Dendritic cell treated with granulocyte-macrophage colony-stimulating factor and Interleukin-4, amounts not matched to agents 40 ng/mL and 50 ng/mL, for 4 days (primary cell): Measurements from ENCODE around the gene DSCAML1.

ENCODE experiments used
- H3K27ac Mint-ChIP-seq: one replicate; pipeline ENCODE4 v1.8.0; 2022; ENCODE audit warnings: mild to moderate bottlenecking, mixed read lengths
- H3K27me3 Mint-ChIP-seq: one replicate; pipeline ENCODE4 v1.8.0; 2022; ENCODE audit warnings: mild to moderate bottlenecking, mixed read lengths
- H3K36me3 Mint-ChIP-seq: one replicate; pipeline ENCODE4 v1.8.0; 2022; ENCODE audit warnings: low read depth, mixed read lengths
- H3K4me1 Mint-ChIP-seq: one replicate; pipeline ENCODE4 v1.8.0; 2022; ENCODE audit warnings: low read depth, mixed read lengths
- H3K4me3 Mint-ChIP-seq: one replicate; pipeline ENCODE4 v1.8.0; 2022; ENCODE audit warnings: mild to moderate bottlenecking, moderate library complexity, mixed read lengths
- H3K9me3 Mint-ChIP-seq: one replicate; pipeline ENCODE4 v1.8.0; 2022; ENCODE audit warnings: mixed read lengths
- intact Hi-C: fragments of 100-400 bp; cut with micrococcal nuclease; formaldehyde crosslinking; loops from one replicate; pipeline ENCODE4 v1.15.0; 2022

The DSCAML1 gene, protein sequence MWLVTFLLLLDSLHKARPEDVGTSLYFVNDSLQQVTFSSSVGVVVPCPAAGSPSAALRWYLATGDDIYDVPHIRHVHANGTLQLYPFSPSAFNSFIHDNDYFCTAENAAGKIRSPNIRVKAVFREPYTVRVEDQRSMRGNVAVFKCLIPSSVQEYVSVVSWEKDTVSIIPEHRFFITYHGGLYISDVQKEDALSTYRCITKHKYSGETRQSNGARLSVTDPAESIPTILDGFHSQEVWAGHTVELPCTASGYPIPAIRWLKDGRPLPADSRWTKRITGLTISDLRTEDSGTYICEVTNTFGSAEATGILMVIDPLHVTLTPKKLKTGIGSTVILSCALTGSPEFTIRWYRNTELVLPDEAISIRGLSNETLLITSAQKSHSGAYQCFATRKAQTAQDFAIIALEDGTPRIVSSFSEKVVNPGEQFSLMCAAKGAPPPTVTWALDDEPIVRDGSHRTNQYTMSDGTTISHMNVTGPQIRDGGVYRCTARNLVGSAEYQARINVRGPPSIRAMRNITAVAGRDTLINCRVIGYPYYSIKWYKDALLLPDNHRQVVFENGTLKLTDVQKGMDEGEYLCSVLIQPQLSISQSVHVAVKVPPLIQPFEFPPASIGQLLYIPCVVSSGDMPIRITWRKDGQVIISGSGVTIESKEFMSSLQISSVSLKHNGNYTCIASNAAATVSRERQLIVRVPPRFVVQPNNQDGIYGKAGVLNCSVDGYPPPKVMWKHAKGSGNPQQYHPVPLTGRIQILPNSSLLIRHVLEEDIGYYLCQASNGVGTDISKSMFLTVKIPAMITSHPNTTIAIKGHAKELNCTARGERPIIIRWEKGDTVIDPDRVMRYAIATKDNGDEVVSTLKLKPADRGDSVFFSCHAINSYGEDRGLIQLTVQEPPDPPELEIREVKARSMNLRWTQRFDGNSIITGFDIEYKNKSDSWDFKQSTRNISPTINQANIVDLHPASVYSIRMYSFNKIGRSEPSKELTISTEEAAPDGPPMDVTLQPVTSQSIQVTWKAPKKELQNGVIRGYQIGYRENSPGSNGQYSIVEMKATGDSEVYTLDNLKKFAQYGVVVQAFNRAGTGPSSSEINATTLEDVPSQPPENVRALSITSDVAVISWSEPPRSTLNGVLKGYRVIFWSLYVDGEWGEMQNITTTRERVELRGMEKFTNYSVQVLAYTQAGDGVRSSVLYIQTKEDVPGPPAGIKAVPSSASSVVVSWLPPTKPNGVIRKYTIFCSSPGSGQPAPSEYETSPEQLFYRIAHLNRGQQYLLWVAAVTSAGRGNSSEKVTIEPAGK (N-terminal part only)

DNA sequence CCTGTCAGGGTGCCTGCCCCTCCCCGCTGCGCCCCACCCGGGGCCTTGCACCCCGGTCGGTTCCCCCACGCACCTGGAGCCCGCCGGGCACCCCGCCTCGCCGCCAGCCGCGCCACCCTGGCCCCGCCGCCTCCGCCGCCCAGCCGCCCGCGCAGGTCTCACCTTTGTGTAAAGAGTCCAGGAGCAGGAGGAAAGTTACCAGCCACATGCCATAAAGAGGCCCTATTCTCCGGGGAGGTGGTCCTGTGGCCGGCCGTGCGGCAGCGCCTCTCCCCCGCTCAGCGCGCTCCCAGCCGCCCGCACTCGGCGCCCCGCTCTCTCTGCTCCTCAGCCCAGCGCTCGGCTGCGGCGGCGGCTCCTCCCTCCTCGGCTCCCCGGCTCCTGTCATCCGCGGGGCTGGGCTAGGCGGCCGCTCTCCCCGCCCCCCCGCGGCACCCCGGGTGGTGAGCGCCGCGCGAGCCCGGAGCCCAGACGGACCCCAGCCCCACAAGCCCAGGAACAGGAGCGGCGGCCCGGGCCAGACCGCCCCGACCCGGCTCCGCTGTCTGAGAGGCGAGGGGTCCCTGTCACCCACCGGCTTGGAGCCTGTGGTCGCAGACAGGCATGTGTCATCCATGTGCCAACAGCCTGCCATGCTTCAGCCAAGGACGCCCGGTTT lies at the start of gene DSCAML1:
Gene DSCAML1, minus strand, starts transcription at position 345 of the 658 bp plus-strand sequence. Its CDS starts 137 bp downstream, at position 208.
- Mint-ChIP-seq H3K4me3 (no peak within 1 kb of the TSS), H3K27me3 (peaks cover 86% of the 10 kb centered on the region), H3K36me3 (no peaks in the 10 kb centered on the region), H3K27ac (no peak within 1 kb of the TSS), H3K4me1 (peaks cover 17% of the 10 kb centered on the region), H3K9me3 (no peaks in the 10 kb centered on the region)
- intact Hi-C loops, result no loop called here

DNA sequence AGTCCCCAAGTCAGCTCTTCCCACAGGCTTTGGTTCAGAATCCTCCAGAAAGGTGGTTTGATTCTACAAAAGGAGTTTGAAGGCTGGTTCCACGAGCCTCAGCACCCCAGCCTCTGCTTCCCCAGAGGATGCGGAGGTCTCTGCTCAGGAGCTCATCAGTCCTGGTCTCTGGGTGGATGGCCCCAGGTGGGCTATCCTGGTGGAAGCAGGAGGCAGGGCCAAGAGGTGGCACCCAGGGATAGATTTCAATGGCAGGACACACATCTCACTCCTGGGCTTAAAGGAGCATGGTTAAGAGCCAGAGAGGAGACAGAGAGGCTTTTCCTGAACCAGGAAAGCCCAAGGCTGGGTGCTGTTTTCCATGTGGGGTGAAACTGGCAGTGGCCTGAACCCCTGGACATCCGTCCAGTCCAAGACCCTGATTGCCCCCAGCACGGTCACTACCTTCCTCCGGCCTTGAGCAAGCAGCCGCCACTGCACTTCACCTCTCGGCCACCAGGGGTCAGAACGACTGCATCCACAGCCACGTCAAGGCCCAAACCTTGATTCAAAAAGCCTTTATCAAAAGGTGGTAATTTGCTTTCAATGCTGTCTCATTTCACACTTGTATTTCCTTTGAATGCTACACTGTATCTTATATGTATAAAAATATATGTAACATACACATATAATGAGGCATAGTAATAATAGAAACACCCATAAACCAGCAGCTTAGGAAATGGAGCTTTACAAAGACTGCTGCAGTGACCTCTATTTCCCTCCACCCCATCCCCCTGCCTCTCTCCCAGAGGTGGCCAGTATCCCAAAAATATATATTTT lies 46.9 kb upstream of the DSCAML1 start:
- no peaks in the 10 kb centered on the region for H3K9me3 Mint-ChIP-seq
- H3K27ac Mint-ChIP-seq, result peak overlapping the region; percentile 27
- H3K4me3 Mint-ChIP-seq, result no peak overlapping the region
- intact Hi-C loops, result loop anchor here (1.0 to 5.0 kb wide), 3 partner anchors 63 to 208 kb away; no protein-coding TSS in a partner anchor
- H3K4me1 Mint-ChIP-seq, result peaks cover 46% of the 10 kb centered on the region
- H3K27me3 Mint-ChIP-seq, result no peaks in the 10 kb centered on the region
- no peaks in the 10 kb centered on the region for H3K36me3 Mint-ChIP-seq

GRCh38 chr11:117842131-117842941 lies 45.3 kb upstream of the DSCAML1 start:
- intact Hi-C loops, result loop anchor here (5.0 kb wide), 1 partner anchor 210 kb away; no protein-coding TSS in a partner anchor
- Mint-ChIP-seq H3K4me1 (peaks cover 55% of the 10 kb centered on the region), H3K27ac (peak overlapping the region; percentile 78), H3K9me3 (no peaks in the 10 kb centered on the region), H3K27me3 (peaks cover 2% of the 10 kb centered on the region), H3K36me3 (no peaks in the 10 kb centered on the region), H3K4me3 (no peak overlapping the region)

DNA sequence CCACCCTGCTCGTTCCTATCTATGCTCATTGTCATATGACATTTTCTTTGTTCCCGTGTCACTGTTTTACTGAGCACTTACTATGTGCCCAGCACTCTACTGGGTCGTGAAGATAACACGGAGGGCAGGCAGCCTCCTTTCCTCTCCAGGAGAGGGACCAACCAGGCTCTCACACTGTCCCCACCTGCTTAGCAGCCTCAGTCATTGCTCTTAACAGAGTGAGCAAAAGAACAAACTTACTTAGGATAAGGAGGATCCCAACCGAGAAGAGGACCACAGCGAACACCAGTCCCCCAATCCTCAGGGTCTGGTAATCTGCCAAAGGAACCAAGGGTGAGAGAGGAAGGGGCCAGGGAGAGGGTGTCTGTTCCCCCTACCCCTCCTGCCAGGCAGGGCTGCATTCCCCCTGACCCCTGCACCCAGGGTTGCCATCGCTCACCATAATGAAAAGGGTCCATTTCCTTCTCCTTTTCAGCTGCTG lies 44.6 kb upstream of the DSCAML1 start:
- peaks cover 2% of the 10 kb centered on the region for H3K27me3 Mint-ChIP-seq
- H3K36me3 Mint-ChIP-seq, result no peaks in the 10 kb centered on the region
- H3K9me3 Mint-ChIP-seq, result no peaks in the 10 kb centered on the region
- peaks cover 62% of the 10 kb centered on the region for H3K4me1 Mint-ChIP-seq
- H3K4me3 Mint-ChIP-seq, result no peak overlapping the region
- intact Hi-C loops, result loop anchor here (5.0 kb wide), 1 partner anchor 211 kb away; no protein-coding TSS in a partner anchor
- peak overlapping the region; percentile 78 for H3K27ac Mint-ChIP-seq

GRCh38 chr11:117840881-117841550 lies 44.0 kb upstream of the DSCAML1 start:
- Mint-ChIP-seq H3K36me3 (no peaks in the 10 kb centered on the region), H3K4me3 (no peak overlapping the region), H3K9me3 (no peaks in the 10 kb centered on the region), H3K27ac (peak overlapping the region; percentile 78), H3K27me3 (peaks cover 2% of the 10 kb centered on the region), H3K4me1 (peaks cover 68% of the 10 kb centered on the region)
- intact Hi-C loops, result loop anchor here (5.0 kb wide), 1 partner anchor 211 kb away; no protein-coding TSS in a partner anchor

- intact Hi-C loops, result loop anchor here (5.0 kb wide), 1 partner anchor 212 kb away; no protein-coding TSS in a partner anchor
- H3K27ac Mint-ChIP-seq, result no peak overlapping the region
- H3K36me3 Mint-ChIP-seq, result no peaks in the 10 kb centered on the region
- no peak overlapping the region for H3K4me3 Mint-ChIP-seq
- peaks cover 2% of the 10 kb centered on the region for H3K27me3 Mint-ChIP-seq
- no peaks in the 10 kb centered on the region for H3K9me3 Mint-ChIP-seq
- peaks cover 75% of the 10 kb centered on the region for H3K4me1 Mint-ChIP-seq
These were observed 43.2 kb upstream of the DSCAML1 start for GRCh38 chr11:117839936-117840813.

- Mint-ChIP-seq H3K9me3 (no peaks in the 10 kb centered on the region), H3K4me1 (peaks cover 81% of the 10 kb centered on the region), H3K36me3 (no peaks in the 10 kb centered on the region), H3K4me3 (no peak overlapping the region), H3K27ac (no peak overlapping the region), H3K27me3 (peaks cover 2% of the 10 kb centered on the region)
- intact Hi-C loops, result no loop called here
These were observed 42.4 kb upstream of the DSCAML1 start for GRCh38 chr11:117839380-117839881.

GRCh38 chr11:117838901-117839300 lies 41.9 kb upstream of the DSCAML1 start:
- Mint-ChIP-seq H3K4me1 (peaks cover 86% of the 10 kb centered on the region), H3K27ac (no peak overlapping the region), H3K36me3 (no peaks in the 10 kb centered on the region), H3K9me3 (no peaks in the 10 kb centered on the region), H3K4me3 (no peak overlapping the region), H3K27me3 (peaks cover 3% of the 10 kb centered on the region)
- intact Hi-C loops, result no loop called here

DNA sequence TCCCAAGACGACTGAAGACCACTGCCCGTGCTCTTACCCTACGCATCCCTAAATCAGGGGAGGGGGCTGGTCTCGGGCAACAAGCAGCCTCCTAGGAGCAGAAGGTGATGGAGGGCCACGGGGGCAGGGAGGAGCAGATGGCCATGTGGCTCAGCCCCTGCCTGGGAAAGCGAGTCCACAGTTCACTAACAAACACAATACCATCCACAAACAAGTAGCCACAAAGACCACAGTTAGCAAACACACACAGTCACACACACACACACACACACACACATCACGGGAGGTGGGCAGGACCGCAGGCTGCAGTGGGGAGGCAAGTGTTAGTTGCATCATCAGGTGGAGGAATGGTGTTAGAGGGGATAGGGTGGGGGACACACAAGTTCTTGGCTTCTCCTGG lies 40.8 kb upstream of the DSCAML1 start:
- peak overlapping the region; percentile 43 for H3K27ac Mint-ChIP-seq
- H3K27me3 Mint-ChIP-seq, result peaks cover 4% of the 10 kb centered on the region
- H3K9me3 Mint-ChIP-seq, result no peaks in the 10 kb centered on the region
- H3K4me3 Mint-ChIP-seq, result no peak overlapping the region
- intact Hi-C loops, result no loop called here
- H3K36me3 Mint-ChIP-seq, result no peaks in the 10 kb centered on the region
- H3K4me1 Mint-ChIP-seq, result peaks cover 89% of the 10 kb centered on the region

GRCh38 chr11:117837070-117837776 lies 40.2 kb upstream of the DSCAML1 start:
- H3K4me1 Mint-ChIP-seq, result peaks cover 89% of the 10 kb centered on the region
- H3K27me3 Mint-ChIP-seq, result peaks cover 4% of the 10 kb centered on the region
- H3K4me3 Mint-ChIP-seq, result no peak overlapping the region
- H3K36me3 Mint-ChIP-seq, result no peaks in the 10 kb centered on the region
- intact Hi-C loops, result no loop called here
- H3K27ac Mint-ChIP-seq, result peak overlapping the region; percentile 43
- H3K9me3 Mint-ChIP-seq, result no peaks in the 10 kb centered on the region
